Measurements from ENCODE around the gene FKBP4.

FKBP4 gene

GRCh38 chr12:2820432-2820831 is 25.7 kb downstream of the FKBP4 start:
- DNase-seq (ENCODE audit: insufficient read length) (no peak), FAIRE-seq (no peak)
- TF ChIP-seq POLR2AphosphoS5 (IDR thresholded peaks at IDR 0.05; ENCODE audit: low read depth, low read length): no peak
- TF ChIP-seq TAF1 (IDR thresholded peaks at IDR 0.05; ENCODE audit: borderline replicate concordance, low read depth, low read length): no peak
- no peak for TF ChIP-seq POLR2A (IDR thresholded peaks at IDR 0.05; ENCODE audit: low read depth, low read length)

GRCh38 chr12:2823483-2823882 is 28.7 kb downstream of the FKBP4 start:
- DNase-seq (ENCODE audit: insufficient read length) (no peak), FAIRE-seq (no peak)
- TF ChIP-seq TAF1 (IDR thresholded peaks at IDR 0.05; ENCODE audit: borderline replicate concordance, low read depth, low read length) (no peak), POLR2A (IDR thresholded peaks at IDR 0.05; ENCODE audit: low read depth, low read length) (no peak), POLR2AphosphoS5 (IDR thresholded peaks at IDR 0.05; ENCODE audit: low read depth, low read length) (no peak)

GRCh38 chr12:2824541-2824940 is 29.8 kb downstream of the FKBP4 start:
- DNase-seq (ENCODE audit: insufficient read length) (no peak), FAIRE-seq (no peak)
- TF ChIP-seq TAF1 (IDR thresholded peaks at IDR 0.05; ENCODE audit: borderline replicate concordance, low read depth, low read length) (no peak), POLR2AphosphoS5 (IDR thresholded peaks at IDR 0.05; ENCODE audit: low read depth, low read length) (no peak), POLR2A (IDR thresholded peaks at IDR 0.05; ENCODE audit: low read depth, low read length) (no peak)

- DNase-seq (ENCODE audit: insufficient read length): no peak
- FAIRE-seq: no peak
- TF ChIP-seq POLR2AphosphoS5 (IDR thresholded peaks at IDR 0.05; ENCODE audit: low read depth, low read length) (no peak), POLR2A (IDR thresholded peaks at IDR 0.05; ENCODE audit: low read depth, low read length) (no peak), TAF1 (IDR thresholded peaks at IDR 0.05; ENCODE audit: borderline replicate concordance, low read depth, low read length) (no peak)
Measured at GRCh38 chr12:2825132-2825531, 30.4 kb downstream of the FKBP4 start.

- FAIRE-seq (no peak), DNase-seq (ENCODE audit: insufficient read length) (no peak)
- no peak for TF ChIP-seq POLR2AphosphoS5 (IDR thresholded peaks at IDR 0.05; ENCODE audit: low read depth, low read length)
- no peak for TF ChIP-seq POLR2A (IDR thresholded peaks at IDR 0.05; ENCODE audit: low read depth, low read length)
- TF ChIP-seq TAF1 (IDR thresholded peaks at IDR 0.05; ENCODE audit: borderline replicate concordance, low read depth, low read length): no peak
Measured at GRCh38 chr12:2826036-2826435, 31.3 kb downstream of the FKBP4 start.

- DNase-seq (ENCODE audit: insufficient read length) (no peak), FAIRE-seq (no peak)
- TF ChIP-seq POLR2A (IDR thresholded peaks at IDR 0.05; ENCODE audit: low read depth, low read length) (no peak), TAF1 (IDR thresholded peaks at IDR 0.05; ENCODE audit: borderline replicate concordance, low read depth, low read length) (no peak), POLR2AphosphoS5 (IDR thresholded peaks at IDR 0.05; ENCODE audit: low read depth, low read length) (no peak)
Measured at GRCh38 chr12:2826721-2827515, 32.1 kb downstream of the FKBP4 start.

- no peak for TF ChIP-seq TAF1 (IDR thresholded peaks at IDR 0.05; ENCODE audit: borderline replicate concordance, low read depth, low read length)
- TF ChIP-seq POLR2AphosphoS5 (IDR thresholded peaks at IDR 0.05; ENCODE audit: low read depth, low read length): no peak
- TF ChIP-seq POLR2A (IDR thresholded peaks at IDR 0.05; ENCODE audit: low read depth, low read length): no peak
- DNase-seq (ENCODE audit: insufficient read length) (no peak), FAIRE-seq (no peak)
Measured at GRCh38 chr12:2829275-2829674, 34.5 kb downstream of the FKBP4 start.

GRCh38 chr12:2832550-2833127 is 37.9 kb downstream of the FKBP4 start:
- TF ChIP-seq TAF1 (IDR thresholded peaks at IDR 0.05; ENCODE audit: borderline replicate concordance, low read depth, low read length) (no peak), POLR2A (IDR thresholded peaks at IDR 0.05; ENCODE audit: low read depth, low read length) (no peak), POLR2AphosphoS5 (IDR thresholded peaks at IDR 0.05; ENCODE audit: low read depth, low read length) (no peak)
- FAIRE-seq (no peak), DNase-seq (ENCODE audit: insufficient read length) (no peak)

GRCh38 chr12:2833327-2833726 is 38.6 kb downstream of the FKBP4 start:
- no peak for TF ChIP-seq POLR2AphosphoS5 (IDR thresholded peaks at IDR 0.05; ENCODE audit: low read depth, low read length)
- TF ChIP-seq TAF1 (IDR thresholded peaks at IDR 0.05; ENCODE audit: borderline replicate concordance, low read depth, low read length): no peak
- no peak for TF ChIP-seq POLR2A (IDR thresholded peaks at IDR 0.05; ENCODE audit: low read depth, low read length)
- DNase-seq (ENCODE audit: insufficient read length) (no peak), FAIRE-seq (no peak)

- DNase-seq (ENCODE audit: insufficient read length) (no peak), FAIRE-seq (no peak)
- TF ChIP-seq POLR2A (IDR thresholded peaks at IDR 0.05; ENCODE audit: low read depth, low read length) (no peak), TAF1 (IDR thresholded peaks at IDR 0.05; ENCODE audit: borderline replicate concordance, low read depth, low read length) (no peak), POLR2AphosphoS5 (IDR thresholded peaks at IDR 0.05; ENCODE audit: low read depth, low read length) (no peak)
Measured at GRCh38 chr12:2833810-2834209, 39.0 kb downstream of the FKBP4 start.

- TF ChIP-seq POLR2A (IDR thresholded peaks at IDR 0.05; ENCODE audit: low read depth, low read length) (no peak), TAF1 (IDR thresholded peaks at IDR 0.05; ENCODE audit: borderline replicate concordance, low read depth, low read length) (no peak), POLR2AphosphoS5 (IDR thresholded peaks at IDR 0.05; ENCODE audit: low read depth, low read length) (no peak)
- FAIRE-seq: no peak
- DNase-seq (ENCODE audit: insufficient read length): no peak
Measured at GRCh38 chr12:2834581-2835491, 40.1 kb downstream of the FKBP4 start, which contains the start of gene NRIP2. Gene NRIP2 (minus strand): TSS chr12:2835035. CDS start chr12:2834983, 52 bp downstream.

Data from GM12892 (cell line).